GM12892 (cell line): ENCODE measurements around the gene KNDC1.

ENCODE experiments used
- POLR2A ChIP-seq: IDR thresholded peaks from 2 replicates; pipeline ENCODE4 v1.6.1; 2011; ENCODE audit warnings: low read depth, low read length, control low read depth
- POLR2AphosphoS5 ChIP-seq: IDR thresholded peaks from 2 replicates; pipeline ENCODE4 v1.6.1; 2011; ENCODE audit warnings: low read depth, low read length, control low read depth

- TF ChIP-seq POLR2AphosphoS5 (no peak), POLR2A (no peak)
These were observed 93.4 kb downstream of the KNDC1 start for GRCh38 chr10:133253361-133253955.
